SHP77 (cell line): ENCODE data around the gene GASK1B.

Source experiments
- DNase-seq, 2 experiments: peaks; one replicate each; lab custom pipeline; 2025; lab: John Stamatoyannopoulos, UW

The GASK1B gene

GRCh38 chr4:158186815-158187214 lies 14.0 kb upstream of the GASK1B start:
- no peak for DNase-seq

GRCh38 chr4:158182736-158183135 lies 9.9 kb upstream of the GASK1B start:
- no peak for DNase-seq

- no peak for DNase-seq
Measured at GRCh38 chr4:158181906-158182305, 9.1 kb upstream of the GASK1B start.

GRCh38 chr4:158179465-158179864 lies 6.6 kb upstream of the GASK1B start:
- DNase-seq: no peak

GRCh38 chr4:158176776-158177175 lies 4.0 kb upstream of the GASK1B start:
- no peak for DNase-seq

- no peak for DNase-seq
Measured at GRCh38 chr4:158176108-158176507, 3.3 kb upstream of the GASK1B start.

- DNase-seq: no peak
Measured at GRCh38 chr4:158170691-158171561, 1.9 kb downstream of the GASK1B start.

- no peak for DNase-seq
Measured at GRCh38 chr4:158169931-158170690, 2.7 kb downstream of the GASK1B start.

- no peak for DNase-seq
Measured at GRCh38 chr4:158169506-158169905, 3.3 kb downstream of the GASK1B start.

- no peak for DNase-seq
Measured at GRCh38 chr4:158168606-158169005, 4.2 kb downstream of the GASK1B start.

GRCh38 chr4:158166701-158167100 lies 6.1 kb downstream of the GASK1B start:
- no peak for DNase-seq

- DNase-seq: no peak
Measured at GRCh38 chr4:158164768-158165213, 8.0 kb downstream of the GASK1B start.

GRCh38 chr4:158163941-158164767 lies 8.7 kb downstream of the GASK1B start:
- DNase-seq: no peak

- no peak for DNase-seq
Measured at GRCh38 chr4:158162631-158163030, 10.2 kb downstream of the GASK1B start.

GRCh38 chr4:158161551-158162354 lies 11.1 kb downstream of the GASK1B start:
- no peak for DNase-seq

- DNase-seq: no peak
Measured at GRCh38 chr4:158159718-158160094, 13.1 kb downstream of the GASK1B start.

GRCh38 chr4:158159054-158159717 lies 13.6 kb downstream of the GASK1B start:
- no peak for DNase-seq

GRCh38 chr4:158157412-158157811 lies 15.4 kb downstream of the GASK1B start:
- no peak for DNase-seq

GRCh38 chr4:158155656-158156356 lies 17.0 kb downstream of the GASK1B start:
- DNase-seq: no peak

- DNase-seq: no peak
Measured at GRCh38 chr4:158147151-158147550, 25.7 kb downstream of the GASK1B start.
